ENCODE data around the gene UBAC2.

The UBAC2 gene

DNA sequence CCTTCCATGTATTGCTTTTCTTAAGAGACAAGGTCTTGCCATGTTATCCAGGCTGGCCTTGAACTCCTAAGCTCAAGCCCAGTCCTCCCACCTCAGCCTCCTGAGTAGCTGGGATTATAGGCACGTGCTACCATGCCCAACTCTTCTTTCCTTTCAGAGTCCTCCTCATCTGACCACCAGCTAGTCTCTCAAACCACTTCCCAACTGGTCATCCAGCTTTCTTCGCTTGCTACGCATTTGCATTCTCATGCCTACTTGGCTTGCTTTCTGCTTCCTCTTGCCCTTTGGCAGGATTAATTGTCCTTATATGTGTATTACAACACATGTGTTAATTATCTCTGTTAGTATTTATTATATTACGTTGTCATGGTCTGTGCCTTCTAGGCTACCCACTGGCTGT, 51.3 kb downstream of the UBAC2 start:
- Histone ChIP-seq H3K36me3 (peaks cover 18% of the 10 kb centered on the region), H3K4me3 (ENCODE audit: low read depth, low read length) (no peak overlapping the region), H3K27me3 (no peaks in the 10 kb centered on the region), H3K9me3 (no peaks in the 10 kb centered on the region; the same call in 1 of the 2 replicates), H3K4me1 (no peaks in the 10 kb centered on the region; the same call in 1 of the 2 replicates)
- TF ChIP-seq, protein P1, sequence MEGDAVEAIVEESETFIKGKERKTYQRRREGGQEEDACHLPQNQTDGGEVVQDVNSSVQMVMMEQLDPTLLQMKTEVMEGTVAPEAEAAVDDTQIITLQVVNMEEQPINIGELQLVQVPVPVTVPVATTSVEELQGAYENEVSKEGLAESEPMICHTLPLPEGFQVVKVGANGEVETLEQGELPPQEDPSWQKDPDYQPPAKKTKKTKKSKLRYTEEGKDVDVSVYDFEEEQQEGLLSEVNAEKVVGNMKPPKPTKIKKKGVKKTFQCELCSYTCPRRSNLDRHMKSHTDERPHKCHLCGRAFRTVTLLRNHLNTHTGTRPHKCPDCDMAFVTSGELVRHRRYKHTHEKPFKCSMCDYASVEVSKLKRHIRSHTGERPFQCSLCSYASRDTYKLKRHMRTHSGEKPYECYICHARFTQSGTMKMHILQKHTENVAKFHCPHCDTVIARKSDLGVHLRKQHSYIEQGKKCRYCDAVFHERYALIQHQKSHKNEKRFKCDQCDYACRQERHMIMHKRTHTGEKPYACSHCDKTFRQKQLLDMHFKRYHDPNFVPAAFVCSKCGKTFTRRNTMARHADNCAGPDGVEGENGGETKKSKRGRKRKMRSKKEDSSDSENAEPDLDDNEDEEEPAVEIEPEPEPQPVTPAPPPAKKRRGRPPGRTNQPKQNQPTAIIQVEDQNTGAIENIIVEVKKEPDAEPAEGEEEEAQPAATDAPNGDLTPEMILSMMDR (IDR thresholded peaks at IDR 0.05; ENCODE audit: low read depth, low read length) = no peak
- DNase-seq = no peak

DNA sequence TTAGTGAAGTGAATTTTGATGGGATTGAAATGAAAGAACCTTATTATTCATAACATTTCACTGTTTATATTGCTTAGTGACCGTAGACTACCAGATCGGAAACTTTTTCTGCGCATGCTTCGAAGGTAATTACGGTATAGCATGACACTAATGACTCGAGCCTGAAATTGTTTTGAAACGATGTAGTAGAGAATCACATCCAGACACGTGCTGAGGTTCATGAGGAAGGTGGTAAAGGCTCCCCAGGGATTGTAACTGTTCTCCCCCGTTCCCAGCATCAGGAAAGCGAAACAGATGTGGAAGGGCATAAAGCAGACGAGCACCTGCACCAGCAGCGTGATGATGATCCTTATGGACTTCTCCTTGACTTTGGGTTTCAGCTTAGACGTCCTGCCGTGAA, 54.2 kb downstream of the UBAC2 start:
- H3K9me3 ChIP-seq = no peaks in the 10 kb centered on the region
- H3K4me1 ChIP-seq = no peaks in the 10 kb centered on the region; the same call in 1 of the 2 replicates
- H3K4me3 ChIP-seq (ENCODE audit: low read depth, low read length) = no peak overlapping the region
- no peak for DNase-seq
- H3K27me3 ChIP-seq = no peaks in the 10 kb centered on the region
- TF ChIP-seq, protein P1 (IDR thresholded peaks at IDR 0.05; ENCODE audit: low read depth, low read length) = no peak
- H3K36me3 ChIP-seq = peaks cover 10% of the 10 kb centered on the region

DNA sequence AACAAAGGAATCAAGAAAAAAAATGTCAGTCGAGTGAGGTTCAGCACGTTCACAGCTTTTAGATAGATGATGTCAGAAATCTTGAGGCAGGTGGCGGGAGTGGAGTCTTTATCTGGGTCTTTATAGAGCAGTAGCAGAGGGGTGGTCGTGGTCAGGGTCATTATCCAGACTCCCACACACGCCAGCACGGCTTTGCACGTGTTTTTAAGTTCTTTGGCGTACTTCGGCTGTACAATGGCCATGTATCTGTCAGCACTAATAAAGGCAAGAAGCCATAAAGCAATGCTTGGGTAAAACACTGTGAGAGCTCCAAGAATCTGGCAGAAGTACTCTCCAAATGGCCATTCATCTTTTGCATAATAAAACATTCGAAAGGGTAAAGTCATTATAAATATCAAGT, 54.6 kb downstream of the UBAC2 start:
- DNase-seq = no peak
- TF ChIP-seq, protein P1 (IDR thresholded peaks at IDR 0.05; ENCODE audit: low read depth, low read length) = no peak
- Histone ChIP-seq H3K9me3 (no peaks in the 10 kb centered on the region), H3K36me3 (peaks cover 10% of the 10 kb centered on the region), H3K27me3 (no peaks in the 10 kb centered on the region), H3K4me3 (ENCODE audit: low read depth, low read length) (no peak overlapping the region), H3K4me1 (no peaks in the 10 kb centered on the region; the same call in 1 of the 2 replicates)

DNA sequence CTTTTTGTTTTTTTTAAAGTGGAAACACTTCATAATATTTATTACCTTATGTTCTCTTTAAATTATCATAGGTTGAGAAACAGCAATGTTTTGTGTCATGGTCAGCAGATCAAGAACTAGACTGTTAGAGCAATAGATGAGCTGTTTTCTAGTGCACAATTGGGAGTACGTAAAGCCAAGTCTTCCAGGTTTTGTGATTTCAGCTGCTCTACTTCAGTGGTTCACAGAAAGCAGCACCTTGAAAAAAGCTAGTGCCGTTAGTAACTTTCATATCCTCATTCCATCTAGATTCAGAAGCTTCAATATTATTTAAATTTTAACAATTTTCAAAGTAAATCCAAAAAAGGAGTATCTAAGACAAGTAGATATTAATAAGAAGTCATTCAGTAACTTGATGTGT, 55.6 kb downstream of the UBAC2 start:
- Histone ChIP-seq H3K4me3 (ENCODE audit: low read depth, low read length) (no peak overlapping the region), H3K27me3 (no peaks in the 10 kb centered on the region), H3K36me3 (peaks cover 10% of the 10 kb centered on the region), H3K4me1 (no peaks in the 10 kb centered on the region; the same call in 1 of the 2 replicates), H3K9me3 (no peaks in the 10 kb centered on the region)
- TF ChIP-seq, protein P1 (IDR thresholded peaks at IDR 0.05; ENCODE audit: low read depth, low read length) = no peak
- DNase-seq = no peak

DNA sequence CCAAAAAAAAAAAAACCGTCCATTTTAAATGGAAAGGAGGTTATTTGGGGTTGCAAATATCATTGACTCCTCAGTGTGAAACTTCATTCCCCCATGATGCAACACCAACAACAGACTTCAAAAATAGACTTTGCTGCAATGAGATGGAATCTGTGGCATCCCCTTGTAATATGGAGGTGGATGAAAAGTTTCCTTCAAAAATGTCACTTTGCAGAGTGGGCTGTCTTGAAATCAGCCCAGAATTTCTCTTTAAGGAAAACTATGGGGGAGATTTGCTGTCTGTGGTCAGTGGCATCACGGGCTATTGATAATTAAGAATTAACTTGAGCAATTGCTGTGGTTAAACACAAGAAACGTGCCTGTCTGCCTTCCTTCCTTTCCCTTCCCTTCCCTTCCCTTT, 56.1 kb downstream of the UBAC2 start:
- peaks cover 8% of the 10 kb centered on the region for H3K36me3 ChIP-seq
- H3K4me3 ChIP-seq (ENCODE audit: low read depth, low read length) = no peak overlapping the region
- TF ChIP-seq, protein P1 (IDR thresholded peaks at IDR 0.05; ENCODE audit: low read depth, low read length) = no peak
- no peak for DNase-seq
- no peaks in the 10 kb centered on the region for H3K9me3 ChIP-seq
- no peaks in the 10 kb centered on the region; the same call in 1 of the 2 replicates for H3K4me1 ChIP-seq
- no peaks in the 10 kb centered on the region for H3K27me3 ChIP-seq

DNA sequence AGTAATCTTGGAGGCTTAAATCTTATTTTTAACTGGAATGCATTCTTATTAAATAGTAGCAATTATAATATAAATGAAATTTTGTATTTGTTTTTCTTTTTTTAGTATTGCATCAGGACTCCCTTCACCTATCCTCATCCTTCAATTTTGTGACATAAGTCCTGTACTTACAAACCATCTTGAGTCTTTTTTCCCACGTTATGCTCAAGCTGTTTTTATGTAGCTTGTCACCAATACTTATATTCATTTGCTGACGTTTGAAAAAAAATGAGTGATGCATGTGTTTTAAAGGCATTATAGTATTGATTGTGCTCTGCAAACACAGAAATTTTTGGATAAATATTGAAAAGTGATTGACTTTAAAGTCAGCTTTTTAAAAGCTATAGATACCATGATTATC, 56.6 kb downstream of the UBAC2 start:
- no peaks in the 10 kb centered on the region for H3K27me3 ChIP-seq
- DNase-seq = no peak
- H3K4me3 ChIP-seq (ENCODE audit: low read depth, low read length) = no peak overlapping the region
- H3K9me3 ChIP-seq = no peaks in the 10 kb centered on the region
- H3K36me3 ChIP-seq = peaks cover 3% of the 10 kb centered on the region
- H3K4me1 ChIP-seq = no peaks in the 10 kb centered on the region; the same call in 1 of the 2 replicates
- TF ChIP-seq, protein P1 (IDR thresholded peaks at IDR 0.05; ENCODE audit: low read depth, low read length) = no peak
